Tibial nerve (tissue), 4 donors: ENCODE measurements around the gene EFNA5. TPM values are rescaled to one million over a fixed set of nuclear protein-coding genes. Genes with fewer than 3 reads are reported as not detected.

Experiments used
- DNase-seq, 2 donors: peaks; one replicate each; pipeline ENCODE4 v3.0.0-alpha.2; 2019; ENCODE audit warnings: low spot score in 2 of 2
- H3K27ac ChIP-seq, 4 donors: fragments of 200-600 bp; sonication (generic) in 3 of 4; one replicate each; pipeline ENCODE4 v1.5.1; 2017 to 2019; ENCODE audit warnings: mild to moderate bottlenecking in 1 of 4
- H3K27me3 ChIP-seq, 2 donors: fragments of 200-600 bp; sonication (generic) in 1 of 2; one replicate each; pipeline versions ENCODE4 v1.5.1 to v1.6.0; 2017 to 2019
- H3K36me3 ChIP-seq, 3 donors: fragments of 200-600 bp; sonication (generic); one replicate each; pipeline ENCODE4 v1.5.1; 2018 to 2019
- H3K4me1 ChIP-seq, 4 donors: fragments of 200-600 bp; sonication (generic) in 3 of 4; one replicate each; pipeline ENCODE4 v1.5.1; 2017 to 2019
- H3K4me3 ChIP-seq, 4 donors: fragments of 200-600 bp; sonication (generic) in 3 of 4; one replicate each; pipeline ENCODE4 v1.5.1; 2017 to 2019; ENCODE audit warnings: mild to moderate bottlenecking in 1 of 4, moderate library complexity in 1 of 4
- H3K9me3 ChIP-seq, 4 donors: fragments of 200-600 bp; sonication (generic) in 3 of 4; one replicate each; pipeline ENCODE4 v1.5.1; 2017 to 2019
- EP300 ChIP-seq, 2 donors: sonication (generic); formaldehyde crosslinking; IDR thresholded peaks; one replicate each; pipeline ENCODE4 v1.6.1; 2017; ENCODE audit warnings: antibody characterized with exemption in 2 of 2, mild to moderate bottlenecking in 1 of 2
- POLR2A ChIP-seq, 2 donors: fragments of 450-650 bp; IDR thresholded peaks; one replicate each; pipeline ENCODE4 v1.6.1; 2017; ENCODE audit warnings: antibody characterized with exemption in 2 of 2, mild to moderate bottlenecking in 2 of 2, moderate library complexity in 2 of 2
- WGBS, 2 donors: methylation state at CpG; one replicate each; pipeline ENCODE4 v1.1.5; 2018; 5-methylcytosine and 5-hydroxymethylcytosine counted together
- total RNA-seq, 4 donors: library from RNA; depleted of rRNA; stranded (reverse); fragments of >200 nt; gene quantifications; one replicate each; pipeline ENCODE4 v1.1.0, GENCODE V29; 2016
- TF ChIP-seq, protein P1 (sequence below), 5 experiments: fragments of 200-600 bp in 3 of 5; fragments of 450-650 bp in 2 of 5; sonication (generic) in 3 of 5; IDR thresholded peaks; one replicate each; pipeline ENCODE4 v1.5.1; 2016 to 2019; ENCODE audit warnings: antibody characterized with exemption in 5 of 5, mild to moderate bottlenecking in 3 of 5, moderate library complexity in 2 of 5

The EFNA5 gene
- total RNA-seq, 4 donors from 2014 or later = 6.3 to 10.2 (median 6.9) TPM

DNA sequence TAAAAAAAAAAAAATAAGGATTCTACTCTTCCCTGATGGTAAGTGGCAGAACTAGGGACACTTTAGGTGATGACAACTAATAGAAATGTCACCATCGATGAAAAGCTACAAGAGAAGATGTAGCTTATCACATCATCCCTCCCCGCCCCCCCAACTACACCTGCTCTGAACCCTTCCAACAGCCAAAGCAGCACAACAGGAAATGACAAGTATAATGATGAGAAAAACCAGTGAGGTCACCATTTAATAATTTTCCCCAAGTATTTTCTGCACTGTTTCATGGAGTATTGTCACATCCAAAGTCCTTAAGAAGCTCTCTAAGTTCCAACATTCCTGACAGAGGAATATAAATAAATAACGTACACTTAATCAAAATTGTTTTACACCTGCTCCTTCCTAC is 221.4 kb downstream of the EFNA5 start:
- WGBS, 2 donors = 81 to 85% methylated on average over 3 of the region's 3 CpGs
- TF ChIP-seq EP300 (IDR thresholded peaks at IDR 0.05) = no peak
- TF ChIP-seq, protein P1, sequence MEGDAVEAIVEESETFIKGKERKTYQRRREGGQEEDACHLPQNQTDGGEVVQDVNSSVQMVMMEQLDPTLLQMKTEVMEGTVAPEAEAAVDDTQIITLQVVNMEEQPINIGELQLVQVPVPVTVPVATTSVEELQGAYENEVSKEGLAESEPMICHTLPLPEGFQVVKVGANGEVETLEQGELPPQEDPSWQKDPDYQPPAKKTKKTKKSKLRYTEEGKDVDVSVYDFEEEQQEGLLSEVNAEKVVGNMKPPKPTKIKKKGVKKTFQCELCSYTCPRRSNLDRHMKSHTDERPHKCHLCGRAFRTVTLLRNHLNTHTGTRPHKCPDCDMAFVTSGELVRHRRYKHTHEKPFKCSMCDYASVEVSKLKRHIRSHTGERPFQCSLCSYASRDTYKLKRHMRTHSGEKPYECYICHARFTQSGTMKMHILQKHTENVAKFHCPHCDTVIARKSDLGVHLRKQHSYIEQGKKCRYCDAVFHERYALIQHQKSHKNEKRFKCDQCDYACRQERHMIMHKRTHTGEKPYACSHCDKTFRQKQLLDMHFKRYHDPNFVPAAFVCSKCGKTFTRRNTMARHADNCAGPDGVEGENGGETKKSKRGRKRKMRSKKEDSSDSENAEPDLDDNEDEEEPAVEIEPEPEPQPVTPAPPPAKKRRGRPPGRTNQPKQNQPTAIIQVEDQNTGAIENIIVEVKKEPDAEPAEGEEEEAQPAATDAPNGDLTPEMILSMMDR (IDR thresholded peaks at IDR 0.05) = no peak
- no peak for TF ChIP-seq POLR2A (IDR thresholded peaks at IDR 0.05)
- H3K36me3 ChIP-seq = no peaks in the 10 kb centered on the region
- no peak for DNase-seq
- no peak overlapping the region for H3K4me3 ChIP-seq
- no peaks in the 10 kb centered on the region for H3K27me3 ChIP-seq
- peaks cover 0 to 10% (median 0%) of the 10 kb centered on the region in 4 donors for H3K4me1 ChIP-seq
- no peak overlapping the region for H3K27ac ChIP-seq
- H3K9me3 ChIP-seq = no peaks in the 10 kb centered on the region

DNA sequence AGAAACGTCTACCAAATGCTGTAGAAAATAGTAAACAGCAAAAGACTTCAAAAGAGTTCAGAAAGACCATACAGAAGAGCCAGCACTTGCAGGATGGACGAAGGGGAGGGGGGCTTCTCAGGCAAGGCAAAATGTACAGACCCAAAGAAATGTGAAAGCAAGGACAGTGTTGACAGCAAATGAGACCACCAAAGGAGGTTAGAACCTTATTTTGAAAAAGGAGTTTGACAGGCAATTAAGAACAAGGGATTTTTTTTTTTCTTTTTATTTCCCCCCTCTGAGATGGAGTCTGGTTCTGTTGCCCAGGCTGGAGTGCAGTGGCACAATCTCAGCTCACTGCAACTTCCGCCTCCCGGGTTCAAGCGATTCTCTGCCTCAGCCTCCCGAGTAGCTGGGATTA is 223.2 kb downstream of the EFNA5 start:
- WGBS, 2 donors = 86 to 87% methylated on average over 6 of the region's 6 CpGs
- peaks cover 0 to 10% (median 0%) of the 10 kb centered on the region in 4 donors for H3K4me1 ChIP-seq
- no peak for TF ChIP-seq EP300 (IDR thresholded peaks at IDR 0.05)
- TF ChIP-seq, protein P1 (IDR thresholded peaks at IDR 0.05) = no peak

DNA sequence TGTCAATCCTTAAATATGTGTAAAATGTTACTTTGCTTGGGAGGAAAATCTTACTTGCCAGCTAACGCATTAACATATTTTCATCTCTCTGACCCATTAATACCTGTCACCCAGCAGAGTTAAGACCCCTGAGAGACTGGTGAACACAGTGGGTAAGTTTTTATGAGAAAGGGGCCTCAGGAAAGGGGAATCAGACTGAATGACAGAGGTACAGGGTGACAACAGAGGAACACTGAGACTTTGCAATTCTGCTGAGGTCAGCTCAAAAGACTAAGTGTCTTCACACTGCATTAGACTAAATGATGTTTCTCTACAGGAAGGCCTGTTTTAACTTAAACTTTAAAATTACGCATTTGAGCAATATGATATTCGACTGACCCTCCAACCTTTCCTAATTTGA is 223.8 kb downstream of the EFNA5 start:
- no peak overlapping the region for H3K27ac ChIP-seq
- WGBS, 2 donors = 84 to 87% methylated on average over 3 of the region's 3 CpGs
- H3K4me3 ChIP-seq = no peak overlapping the region
- no peak for TF ChIP-seq EP300 (IDR thresholded peaks at IDR 0.05)
- TF ChIP-seq, protein P1 (IDR thresholded peaks at IDR 0.05) = no peak
- no peak for TF ChIP-seq POLR2A (IDR thresholded peaks at IDR 0.05)
- H3K9me3 ChIP-seq = no peaks in the 10 kb centered on the region
- no peaks in the 10 kb centered on the region for H3K36me3 ChIP-seq
- no peaks in the 10 kb centered on the region for H3K27me3 ChIP-seq
- peaks cover 0 to 10% (median 0%) of the 10 kb centered on the region in 4 donors for H3K4me1 ChIP-seq
- no peak for DNase-seq

More for the DNA sequence above, 223.2 kb downstream of the EFNA5 start:
- Histone ChIP-seq H3K9me3 (no peaks in the 10 kb centered on the region), H3K27ac (no peak overlapping the region), H3K36me3 (no peaks in the 10 kb centered on the region), H3K27me3 (no peaks in the 10 kb centered on the region), H3K4me3 (no peak overlapping the region)
- no peak for DNase-seq

DNA sequence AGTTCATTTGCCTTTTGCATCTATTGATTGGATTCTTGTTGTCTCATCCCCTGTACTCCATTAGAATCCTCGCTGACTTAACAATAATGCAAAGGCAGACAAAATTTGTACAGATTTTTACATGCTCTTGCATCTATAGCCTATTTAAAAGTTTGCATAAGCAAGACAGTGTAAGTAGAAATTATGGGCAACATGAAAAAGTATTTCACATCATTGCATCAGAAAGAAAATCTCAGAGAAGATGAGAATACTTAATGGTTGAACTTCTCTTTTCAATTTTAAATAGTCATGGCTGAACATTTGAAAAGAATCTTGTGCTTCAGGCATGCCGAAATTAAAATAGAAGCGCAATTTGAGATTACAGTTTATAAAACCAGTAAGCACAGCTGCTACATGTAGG is 226.4 kb downstream of the EFNA5 start:
- no peaks in the 10 kb centered on the region for H3K4me1 ChIP-seq
- TF ChIP-seq POLR2A (IDR thresholded peaks at IDR 0.05) = no peak
- TF ChIP-seq EP300 (IDR thresholded peaks at IDR 0.05) = no peak
- TF ChIP-seq, protein P1 (IDR thresholded peaks at IDR 0.05) = no peak
- no peaks in the 10 kb centered on the region for H3K27me3 ChIP-seq
- no peak for DNase-seq
- no peak overlapping the region for H3K4me3 ChIP-seq
- no peaks in the 10 kb centered on the region for H3K36me3 ChIP-seq
- no peak overlapping the region for H3K27ac ChIP-seq
- 95 to 96% methylated on average over 3 of the region's 3 CpGs for WGBS, 2 donors
- peaks cover 0 to 4% (median 0%) of the 10 kb centered on the region in 4 donors for H3K9me3 ChIP-seq

DNA sequence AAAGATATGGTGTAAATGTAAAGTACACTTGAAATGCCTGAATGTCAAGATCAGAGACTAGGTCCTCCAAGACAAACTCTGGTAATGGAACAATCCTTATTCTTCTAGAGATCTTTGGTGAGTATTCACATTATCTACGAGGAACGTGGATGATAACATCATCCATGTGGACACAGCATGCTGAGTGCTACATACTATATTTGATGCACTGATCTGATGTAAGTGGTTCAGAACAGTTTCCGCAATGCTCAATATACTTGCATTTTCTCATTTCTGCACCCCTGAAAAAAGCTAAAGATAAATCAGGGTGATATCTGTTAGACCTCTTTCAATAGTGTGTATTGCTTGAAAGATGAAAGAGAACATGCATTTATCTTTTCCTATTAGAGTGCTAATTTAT is 226.8 kb downstream of the EFNA5 start:
- DNase-seq = no peak
- H3K27ac ChIP-seq = no peak overlapping the region
- H3K9me3 ChIP-seq = peaks cover 0 to 8% (median 2%) of the 10 kb centered on the region in 4 donors
- H3K27me3 ChIP-seq = no peaks in the 10 kb centered on the region
- no peaks in the 10 kb centered on the region for H3K4me1 ChIP-seq
- H3K36me3 ChIP-seq = no peaks in the 10 kb centered on the region
- TF ChIP-seq, protein P1 (IDR thresholded peaks at IDR 0.05) = no peak
- no peak for TF ChIP-seq EP300 (IDR thresholded peaks at IDR 0.05)
- no peak for TF ChIP-seq POLR2A (IDR thresholded peaks at IDR 0.05)
- WGBS, 2 donors = 94 to 97% methylated on average over 3 of the region's 3 CpGs
- no peak overlapping the region for H3K4me3 ChIP-seq
